Heart right ventricle (tissue), 16 donors: ENCODE data around the gene NFIB. TPM values are rescaled to one million over a fixed set of nuclear protein-coding genes. Genes with fewer than 3 reads are reported as not detected.
A peak's percentile ranks its signal among the peaks of the same experiment; 100 is the strongest.

ENCODE experiments used
- ATAC-seq, 8 donors: fragments of 200-7000 bp; cut with Tn5 transposase; one replicate each; pipeline ENCODE4 v1.9.1; 2020; ENCODE audit warnings: mild to moderate bottlenecking in 8 of 8, moderate library complexity in 8 of 8, moderate number of reproducible peaks in 1 of 8
- DNase-seq, 2 donors: peaks; one replicate each; pipeline ENCODE4 v3.0.0-alpha.2; 2020
- H3K27ac ChIP-seq, 10 donors: fragments of 200-600 bp; sonication (generic) in 2 of 10; one replicate each; pipeline versions ENCODE4 v1.5.0 to v1.8.0; 2020 to 2022; ENCODE audit warnings: mild to moderate bottlenecking in 3 of 10
- H3K27me3 ChIP-seq, 7 donors: fragments of 200-600 bp; one replicate each; pipeline ENCODE4 v1.8.0; 2021 to 2022; ENCODE audit warnings: mild to moderate bottlenecking in 2 of 7
- H3K36me3 ChIP-seq, 9 donors: fragments of 200-600 bp; sonication (generic) in 1 of 9; one replicate each; pipeline versions ENCODE4 v1.5.0 to v1.8.0; 2020 to 2022; ENCODE audit warnings: mild to moderate bottlenecking in 2 of 9
- H3K4me1 ChIP-seq, 9 donors: fragments of 200-600 bp; sonication (generic) in 1 of 9; one replicate each; pipeline versions ENCODE4 v1.5.0 to v1.8.0; 2020 to 2022; ENCODE audit warnings: mild to moderate bottlenecking in 4 of 9
- H3K4me3 ChIP-seq, 10 donors: fragments of 200-600 bp; sonication (generic) in 2 of 10; one replicate each; pipeline versions ENCODE4 v1.5.0 to v1.8.0; 2020 to 2022; ENCODE audit warnings: mild to moderate bottlenecking in 7 of 10, moderate library complexity in 2 of 10
- H3K9me3 ChIP-seq, 11 donors: fragments of 200-600 bp in 10 of 11; sonication (generic) in 2 of 11; one replicate each; pipeline versions ENCODE4 v1.5.0 to v1.8.0; 2013 to 2022; ENCODE audit warnings: mild to moderate bottlenecking in 2 of 11, control low read depth in 1 of 11, moderate library complexity in 1 of 11
- CTCF ChIP-seq, 9 donors: fragments of 200-600 bp; sonication (generic) in 2 of 9; IDR thresholded peaks; one replicate each; pipeline versions ENCODE4 v1.5.0 to v1.8.0; 2021 to 2022; ENCODE audit warnings: antibody characterized with exemption in 9 of 9, mild to moderate bottlenecking in 5 of 9, moderate library complexity in 1 of 9
- WGBS, 2 donors: extraction: QIAGEN DNeasy Blood & Tissue Kit; methylation state at CpG; one replicate each; pipeline ENCODE4 v1.1.7; 2013; ENCODE audit warnings: inconsistent platforms in 1 of 2; 5-methylcytosine and 5-hydroxymethylcytosine counted together
- intact Hi-C, 10 donors: fragments of 100-400 bp; cut with DNase I; formaldehyde crosslinking; loops; one replicate each; pipeline versions ENCODE4 v1.11.1 to v1.14.2; 2022
- polyA plus RNA-seq, 2 donors: library from polyadenylated mRNA; stranded (reverse); fragments of 200-250 nt; gene quantifications; one replicate each; pipeline ENCODE4 v1.2.3, GENCODE V29; 2013
- total RNA-seq, 10 donors: library from RNA; stranded (reverse); fragmentation: NEBNext Ultra II Directional in 3 of 10; extraction: Animal tissue kit (Norgen Biotek cat#: 25700) in 3 of 10; gene quantifications; one replicate each; pipeline versions ENCODE4 v1.2.1 to v1.2.4, GENCODE V29; 2021 to 2023
- donor health status: Arrhythmogenic right ventricular cardiomyopathy.
- donor health status: ischemic (EF 13 %, LVEDD 7.1; RV severe dilation, severe dysfunction).
- donor health status: healthy with polysubstance abuse.
- donor health status: DM: no; HTN: yes; CAD: no.
- donor health status: DM: no; HTN: no; CAD: no.
- donor health status: ischemic (EF 25% LVEDD 6.9; RV normal size, moderate dysfunction).
- donor health status: ischemic (EF 25% LVEDD 5.7; RV mildly dilated, moderate dysfunction).
- donor health status: healthy.
- donor health status: DM: yes; HTN: yes; CAD: no.
- donor health status: Ischemic cardiomyopathy.
- donor health status: ischemic (EF 35%, LVEDD 5.7; RV mildly dilated, moderate dysfunction).
- donor health status: nonischemic (EF 11% LVEDD 7.7; RV severe dilation, severe dysfunction).
- donor health status: DM: yes; HTN: yes; CAD: no.
- donor health status: PGD.
- donor health status: ischemic (EF 29% LVEDD 5.4; RV normal size, mild dysfunction).
- donor health status: nonischemic (EF 23%, LVEDD 6.1; RV moderate dilation, normal function).

NFIB gene
- total and polyA plus RNA-seq, 12 donors = 16.7 to 145 (median 124) TPM

DNA sequence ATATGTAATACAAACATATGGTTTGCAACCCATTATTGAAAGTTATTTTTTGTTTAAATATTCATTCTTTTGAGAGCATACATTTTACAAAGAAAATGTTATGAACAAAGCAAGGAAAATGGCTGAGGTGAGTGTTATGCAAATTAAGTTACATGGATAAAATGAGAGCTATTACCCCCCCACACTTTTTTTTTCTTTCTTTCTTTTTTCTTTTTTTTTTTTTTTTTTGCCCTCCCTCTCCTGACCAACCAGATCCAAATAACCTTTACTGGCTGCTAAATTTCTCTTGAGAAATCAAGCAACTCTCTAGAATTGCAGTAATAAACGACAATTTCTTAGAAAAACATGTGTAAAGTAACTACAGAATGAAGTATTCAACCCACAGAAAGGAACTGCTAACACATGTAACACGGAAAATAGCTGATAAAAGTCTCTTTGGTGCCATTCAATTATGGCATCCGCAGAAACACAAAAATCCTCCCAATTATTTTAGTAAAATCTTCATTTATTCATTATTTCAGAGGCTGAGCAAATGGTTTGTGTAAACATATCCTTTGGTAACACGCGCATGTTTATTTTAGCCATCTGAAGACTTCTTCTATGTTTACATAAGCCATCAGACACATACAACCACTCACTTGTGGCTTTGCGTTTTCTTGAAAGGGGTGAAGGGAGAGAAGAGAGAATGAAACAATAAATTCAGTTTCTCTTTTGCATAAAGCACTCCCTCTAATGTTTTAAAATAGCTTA, 216.1 kb downstream of the NFIB start:
- 53 to 57% methylated on average over 6 of the region's 6 CpGs for WGBS, 2 donors
- intact Hi-C loops = loop anchor here in 6 of 10 donors (2.0 to 10.0 kb wide), 12 partner anchors 63 to 653 kb away; partner anchors contain the start of gene NFIB (in 3 of the 6)

DNA sequence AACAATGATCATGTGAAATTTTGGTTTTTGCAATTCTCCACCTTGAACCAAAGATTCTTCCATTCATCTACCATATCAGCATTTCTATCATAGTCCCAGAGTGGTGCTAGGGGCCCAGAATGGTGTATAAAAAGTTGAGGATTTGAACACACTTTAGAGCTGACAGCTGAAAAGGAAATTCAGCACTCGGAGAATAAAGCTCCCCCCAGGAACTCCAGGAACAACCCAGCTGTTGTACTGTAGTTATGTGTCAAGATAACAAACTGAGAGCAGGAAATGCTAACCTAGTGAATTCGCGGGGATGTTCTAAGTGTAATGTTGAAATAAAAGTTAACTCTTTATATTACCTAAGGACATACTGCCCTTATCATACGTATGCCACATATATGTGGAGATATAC, 216.7 kb downstream of the NFIB start:
- Histone ChIP-seq H3K4me3 (peak overlapping the region in 5 of 10 donors; percentile 10 to 43 (median 41)), H3K36me3 (peaks cover 0 to 22% (median 0%) of the 10 kb centered on the region in 9 donors), H3K9me3 (no peaks in the 10 kb centered on the region), H3K4me1 (peaks cover 3 to 89% (median 57%) of the 10 kb centered on the region in 9 donors), H3K27ac (peak overlapping the region; percentile 50 to 93 (median 81)), H3K27me3 (no peaks in the 10 kb centered on the region)
- intact Hi-C loops = loop anchor here in 6 of 10 donors (2.0 to 10.0 kb wide), 12 partner anchors 62 to 652 kb away; partner anchors contain the start of gene NFIB (in 3 of the 6)
- ATAC-seq (peak; percentile 60 to 89 (median 84)), DNase-seq (peak in 1 of 2 donors; percentile 32)
- WGBS, 2 donors = 4 to 9% methylated on average over 4 of the region's 4 CpGs
- no peak for TF ChIP-seq CTCF (IDR thresholded peaks at IDR 0.05)

More for the DNA sequence above, 216.1 kb downstream of the NFIB start:
- ATAC-seq (peak in 1 of 8 donors; percentile 13), DNase-seq (no peak)
- peaks cover 0 to 22% (median 0%) of the 10 kb centered on the region in 9 donors for H3K36me3 ChIP-seq
- peak overlapping the region; percentile 24 to 93 (median 77) for H3K27ac ChIP-seq
- H3K9me3 ChIP-seq = no peaks in the 10 kb centered on the region
- peak overlapping the region in 1 of 10 donors; percentile 43 for H3K4me3 ChIP-seq
- TF ChIP-seq CTCF (IDR thresholded peaks at IDR 0.05) = no peak
- peaks cover 3 to 89% (median 60%) of the 10 kb centered on the region in 9 donors for H3K4me1 ChIP-seq
- H3K27me3 ChIP-seq = no peaks in the 10 kb centered on the region

DNA sequence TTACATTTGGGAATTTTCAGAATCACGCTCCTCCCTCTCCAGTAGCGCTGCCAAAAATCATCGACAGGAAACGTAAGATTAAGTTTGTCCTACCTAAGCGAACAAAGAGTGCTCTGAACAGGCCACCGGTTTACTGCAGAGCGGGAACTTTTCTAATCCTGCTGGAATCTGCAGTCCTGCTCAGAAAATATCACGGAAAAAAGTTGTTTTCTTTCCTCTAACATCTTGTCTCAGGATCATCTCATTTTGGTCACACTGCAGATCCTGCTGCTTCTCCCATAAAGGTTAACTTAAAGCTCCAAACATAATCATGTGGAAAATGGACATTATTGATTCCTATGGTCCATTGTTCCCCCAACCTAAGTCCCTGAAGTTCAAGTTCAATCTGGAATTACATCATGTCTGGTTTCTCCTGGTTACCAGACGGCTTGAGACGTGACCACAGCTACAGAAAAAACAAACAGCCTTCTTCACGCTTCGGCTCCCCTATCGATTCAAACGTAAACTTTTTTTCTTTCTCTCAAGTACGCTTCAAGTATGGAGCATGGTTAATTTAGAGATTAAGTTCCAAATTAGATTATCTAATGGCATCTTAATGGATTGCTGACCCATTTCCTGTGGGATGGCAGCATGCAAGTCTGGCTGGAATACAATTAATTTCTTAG, 217.6 kb downstream of the NFIB start:
- H3K36me3 ChIP-seq = peaks cover 0 to 20% (median 0%) of the 10 kb centered on the region in 9 donors
- ATAC-seq = peak; percentile 56 to 93 (median 82)
- H3K4me3 ChIP-seq = peak overlapping the region in 8 of 10 donors; percentile 3 to 43 (median 29)
- H3K9me3 ChIP-seq = no peaks in the 10 kb centered on the region
- H3K27ac ChIP-seq = peak overlapping the region; percentile 50 to 93 (median 81)
- H3K4me1 ChIP-seq = peaks cover 3 to 85% (median 55%) of the 10 kb centered on the region in 9 donors
- intact Hi-C loops = loop anchor here in 6 of 10 donors (2.0 to 10.0 kb wide), 12 partner anchors 62 to 652 kb away; partner anchors contain the start of gene NFIB (in 3 of the 6)
- TF ChIP-seq CTCF (IDR thresholded peaks at IDR 0.05) = no peak
- DNase-seq = peak in 1 of 2 donors; percentile 63
- WGBS, 2 donors = 9 to 15% methylated on average over 15 of the region's 15 CpGs
- H3K27me3 ChIP-seq = no peaks in the 10 kb centered on the region

DNA sequence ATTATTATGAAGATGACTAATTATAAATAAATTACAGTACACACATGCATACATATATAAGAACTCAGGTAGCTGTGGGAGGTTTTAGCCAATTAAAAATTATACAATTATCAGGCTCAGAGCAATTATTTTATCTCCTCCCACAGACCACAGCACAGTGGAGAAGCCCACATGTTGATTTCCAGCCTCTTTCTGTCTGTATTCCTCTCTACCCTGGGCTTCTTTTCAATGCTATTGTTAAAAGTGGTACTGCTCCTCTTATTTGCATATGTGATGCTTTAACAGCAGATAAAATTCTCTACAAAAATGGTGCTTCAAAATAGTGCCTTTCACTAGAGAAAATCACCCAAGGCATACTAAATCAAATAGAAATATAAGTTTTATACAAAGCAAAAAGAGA, 218.7 kb downstream of the NFIB start:
- intact Hi-C loops = loop anchor here in 6 of 10 donors (2.0 to 10.0 kb wide), 12 partner anchors 60 to 650 kb away; partner anchors contain the start of gene NFIB (in 2 of the 6)
- ATAC-seq (no peak), DNase-seq (no peak)
- H3K4me1 ChIP-seq = peaks cover 3 to 90% (median 58%) of the 10 kb centered on the region in 9 donors
- H3K36me3 ChIP-seq = peaks cover 0 to 15% (median 0%) of the 10 kb centered on the region in 9 donors
- peak overlapping the region in 2 of 10 donors; percentile 32 to 41 for H3K4me3 ChIP-seq
- no peaks in the 10 kb centered on the region for H3K27me3 ChIP-seq
- no peak for TF ChIP-seq CTCF (IDR thresholded peaks at IDR 0.05)
- H3K27ac ChIP-seq = peak overlapping the region in 8 of 10 donors; percentile 50 to 93 (median 81)
- no peaks in the 10 kb centered on the region for H3K9me3 ChIP-seq
